Esophagus mucosa (tissue), 1 donor: ENCODE results near the gene NKX3-2. TPM values are rescaled to one million over a fixed set of nuclear protein-coding genes. Genes with fewer than 3 reads are reported as not detected.

Source experiments
- ATAC-seq: fragments of 200-7000 bp; cut with Tn5 transposase; one replicate; pipeline ENCODE4 v1.9.1; 2020
- total RNA-seq: library from RNA; stranded (reverse); gene quantifications from one replicate; pipeline ENCODE4 v1.2.4, GENCODE V29; 2023
- donor health status: DM: yes; HTN: yes; CAD: no.

Gene NKX3-2
- total RNA-seq, 1 donor from 2014 or later = not detected

DNA sequence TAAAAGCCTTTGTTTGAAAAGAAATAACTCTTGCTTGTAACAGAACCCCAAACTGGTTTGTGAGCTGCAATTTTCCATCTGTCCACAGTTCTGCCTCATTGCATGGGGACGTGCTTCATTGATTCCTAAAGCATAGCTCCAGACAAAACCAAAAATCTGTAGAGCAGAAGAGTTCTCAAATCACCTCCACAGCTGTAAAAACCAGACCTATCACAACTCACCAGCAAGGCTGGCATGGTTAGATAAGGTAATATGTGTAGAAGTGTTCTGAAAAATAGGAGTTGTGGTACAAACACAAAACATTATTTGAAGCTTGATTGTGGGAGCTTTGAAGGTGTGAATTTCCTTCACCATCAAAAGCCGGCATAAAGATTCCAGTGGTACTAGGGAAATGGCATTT lies 47.7 kb downstream of the NKX3-2 start:
- no peak for ATAC-seq

DNA sequence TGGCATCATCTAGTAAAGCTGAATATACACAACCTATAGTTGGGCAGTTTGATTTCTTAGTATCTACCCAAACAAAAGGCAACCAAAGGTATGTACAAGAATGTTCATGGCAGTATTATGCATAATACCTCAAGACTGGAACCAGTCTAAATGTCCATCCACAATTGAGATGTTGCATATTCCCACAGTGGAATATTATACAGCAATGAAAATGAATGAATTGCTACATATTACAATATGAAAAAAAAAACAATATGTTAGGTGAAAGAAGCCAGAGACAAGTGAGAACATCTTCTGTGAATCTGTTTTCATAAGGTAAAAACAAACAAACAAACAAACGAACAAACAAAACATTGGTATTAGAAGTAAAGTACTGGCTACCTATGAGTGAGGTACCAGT lies 48.6 kb downstream of the NKX3-2 start:
- no peak for ATAC-seq

DNA sequence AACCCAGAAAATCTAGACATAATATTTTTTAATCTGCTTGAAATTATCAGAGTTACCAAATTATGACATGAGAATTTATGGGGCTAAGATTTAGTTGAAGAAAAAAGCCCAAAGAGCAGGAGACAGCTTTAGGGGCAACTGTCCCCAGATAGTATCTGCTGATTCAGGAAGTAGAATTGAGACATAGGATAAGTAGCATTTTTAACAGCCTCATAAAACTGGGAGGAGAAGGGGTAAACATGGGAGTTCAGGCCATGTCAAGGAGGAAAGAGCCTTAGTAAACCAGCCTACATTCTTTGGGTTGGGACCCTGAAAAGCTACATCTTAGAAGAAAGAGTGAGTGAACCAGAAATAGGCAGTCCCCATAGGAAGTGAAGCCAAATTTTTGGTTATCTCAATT lies 50.5 kb downstream of the NKX3-2 start:
- no peak for ATAC-seq

DNA sequence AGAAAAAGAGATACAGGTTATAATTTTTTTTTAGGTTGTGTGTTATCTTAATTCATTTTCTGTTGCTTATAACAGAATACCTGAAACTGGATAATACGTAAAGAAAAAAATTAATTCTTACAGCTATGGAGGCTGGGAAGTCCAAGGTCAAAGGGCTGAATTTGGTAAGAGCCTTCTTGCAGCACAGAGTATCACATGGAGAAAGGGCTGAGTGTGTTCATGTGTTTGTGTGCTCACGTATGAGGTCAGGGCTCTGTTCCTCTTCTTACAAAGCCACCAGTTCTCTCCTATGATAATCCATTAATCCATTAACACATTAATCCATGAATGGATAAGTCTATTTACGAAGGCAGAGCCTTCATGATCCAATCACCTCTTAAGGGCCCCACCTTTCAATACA lies 51.6 kb downstream of the NKX3-2 start:
- ATAC-seq = no peak

Other genes starting within 250 kb of the NKX3-2 start
- gene RAB28, start 60.2 kb downstream of the NKX3-2 start, total RNA-seq = 8.1 TPM
- gene BOD1L1, start 83.2 kb upstream of the NKX3-2 start, total RNA-seq = 17.3 TPM